ENCODE measurements around the gene RAB13. TPM values are rescaled to one million over a fixed set of nuclear protein-coding genes. Genes with fewer than 3 reads are reported as not detected.
"Not testable (repeated sequence)": the region's sequence is repeated elsewhere in the genome, so short reads cannot be mapped to it uniquely, and the experiment has no call there.

The RAB13 gene
- total RNA-seq: 10 to 100 TPM; 16.6 to 19.0 TPM

DNA sequence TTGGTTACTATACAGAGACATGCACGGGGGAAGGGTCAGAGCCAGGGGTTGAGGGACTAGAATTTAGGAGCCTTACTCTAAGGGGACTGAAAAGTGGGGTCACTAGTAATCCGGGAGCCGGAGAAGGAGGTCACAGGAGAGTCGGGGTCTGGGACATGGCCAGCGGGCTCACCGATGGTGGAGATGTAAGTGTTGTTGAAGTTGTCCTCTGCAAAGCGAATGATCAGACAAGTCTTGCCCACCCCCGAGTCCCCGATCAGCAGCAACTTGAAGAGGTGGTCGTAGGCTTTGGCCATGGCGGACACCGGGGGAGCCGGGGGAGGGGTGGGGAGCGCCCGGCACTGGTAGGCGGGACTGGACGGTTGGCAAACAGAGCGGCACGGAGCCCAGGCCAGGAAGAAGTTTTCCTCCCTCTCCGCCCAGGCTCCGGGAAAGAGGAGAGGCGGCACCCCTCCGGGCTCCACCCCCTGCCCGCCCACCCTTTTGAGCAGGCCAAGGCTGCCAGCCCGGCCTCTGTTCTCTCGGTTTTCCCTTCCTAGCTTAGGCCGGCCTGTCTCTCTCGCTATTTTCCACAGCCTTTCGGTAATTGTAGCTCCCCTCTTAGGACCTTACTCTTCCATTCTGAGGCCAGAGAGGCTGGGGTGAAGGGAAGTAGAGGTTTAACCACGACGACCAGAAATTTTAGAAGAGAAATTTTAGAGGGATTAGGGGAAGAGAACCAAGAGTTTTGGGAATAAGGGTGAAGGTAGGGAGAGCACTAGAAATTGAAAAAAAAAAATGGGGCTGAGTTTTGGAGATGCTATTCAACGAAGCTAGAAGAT, at the start of gene RAB13:
RAB13 (minus strand) TSS at position 399 of the 821 bp plus-strand sequence; CDS start at position 296, 103 bp downstream.
- CTCF ChIA-PET: interaction anchor here (0.6 to 7.7 kb wide), 28 partner anchors 10 to 476 kb away, joined by 3 to 66 read pairs (median 4); partner anchors contain the start of genes CREB3L4, CRTC2, DENND4B and JTB
- peak; percentile 38 for DNase-seq
- no peak for ATAC-seq
- peak within 1 kb of the TSS; percentile 86 for H3K27ac Mint-ChIP-seq
- H3K9me3 Mint-ChIP-seq (ENCODE audit: low read depth): no peaks in the 10 kb centered on the region
- POLR2A ChIA-PET: interaction anchor here (0.6 to 1.3 kb wide), 5 partner anchors 8 to 368 kb away, joined by 3 to 8 read pairs (median 4); partner anchors contain the start of genes CREB3L4 and JTB
- peak within 1 kb of the TSS; percentile 73 for H3K4me3 Mint-ChIP-seq
- no peaks in the 10 kb centered on the region for H3K27me3 Mint-ChIP-seq
- H3K4me1 Mint-ChIP-seq: peaks cover 35% of the 10 kb centered on the region
- peaks cover 7% of the 10 kb centered on the region for H3K36me3 Mint-ChIP-seq (ENCODE audit: low read depth)
- intact Hi-C loops (cut with DNase I, micrococcal nuclease): loop anchor here (1.0 to 5.0 kb wide), 11 partner anchors 9 to 308 kb away; partner anchors contain the start of genes CREB3L4 (in 2 of the 2), DENND4B (in 2 of the 2), JTB (in 1 of the 2) and NPR1 (in 1 of the 2)

DNA sequence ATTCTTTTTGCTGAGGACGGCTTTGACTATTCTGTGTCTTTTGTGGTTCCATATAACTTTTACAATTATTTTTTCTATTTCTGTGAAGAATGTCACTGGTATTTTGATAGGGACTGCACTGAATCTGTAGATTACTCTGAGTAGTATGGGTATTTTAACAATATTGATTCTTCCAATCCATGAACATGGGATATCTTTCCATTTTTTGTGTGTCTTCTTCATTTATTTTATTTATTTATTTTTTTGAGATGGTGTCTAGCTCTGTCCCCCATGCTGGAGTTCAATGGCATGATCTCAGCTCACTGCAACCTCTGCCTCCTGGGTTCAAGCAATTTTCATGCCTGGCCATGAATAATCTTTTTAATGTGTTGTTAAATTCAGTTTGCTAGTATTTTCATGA, 47.6 kb upstream of the RAB13 start:
- H3K27ac Mint-ChIP-seq; ATAC-seq; intact Hi-C loops (cut with DNase I, micrococcal nuclease); CTCF ChIA-PET; H3K4me1 Mint-ChIP-seq; H3K4me3 Mint-ChIP-seq; POLR2A ChIA-PET; H3K9me3 Mint-ChIP-seq (ENCODE audit: low read depth); H3K27me3 Mint-ChIP-seq; DNase-seq; H3K36me3 Mint-ChIP-seq (ENCODE audit: low read depth): not testable (repeated sequence)

DNA sequence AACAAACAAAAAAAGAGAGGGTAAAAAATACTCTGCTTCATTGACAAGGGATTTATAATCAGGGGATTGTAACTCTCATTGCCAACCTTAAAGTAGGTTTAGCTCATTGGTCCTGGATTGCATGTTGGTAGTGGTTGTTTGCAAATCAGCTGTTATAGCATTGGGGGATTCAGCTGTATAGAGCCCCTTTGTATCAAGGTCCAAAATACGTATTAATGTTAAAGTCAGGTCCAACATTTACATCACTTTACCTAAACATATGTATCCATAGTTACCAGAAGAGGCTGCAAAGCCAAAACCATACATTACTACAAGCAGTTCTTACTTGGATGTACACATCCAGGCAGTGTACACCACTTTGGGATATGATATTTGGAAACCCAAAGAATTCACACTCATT, 33.8 kb upstream of the RAB13 start:
- ChIA-PET POLR2A (no interaction called here), CTCF (no interaction called here)
- intact Hi-C loops (cut with DNase I, micrococcal nuclease): no loop called here

DNA sequence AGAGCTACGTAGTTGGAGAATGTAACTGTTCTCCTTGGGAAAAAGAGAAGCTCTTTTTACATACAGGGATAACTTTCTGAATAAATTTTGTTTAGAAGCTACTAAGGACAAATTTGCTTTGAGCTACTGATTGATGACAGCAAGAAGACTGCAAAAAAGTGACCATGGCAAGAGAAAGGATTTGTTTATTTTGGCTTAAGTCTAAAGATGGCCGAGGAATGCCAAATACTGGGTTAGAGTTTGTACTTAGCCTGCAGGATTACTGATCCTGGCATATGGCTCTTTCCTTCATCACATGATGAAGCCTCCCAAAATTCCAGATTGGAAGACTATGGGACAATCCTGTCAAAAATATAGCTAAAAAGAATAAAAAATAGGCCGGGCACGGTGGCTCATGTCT, 33.1 kb upstream of the RAB13 start:
- CTCF ChIA-PET: no interaction called here
- no peak for DNase-seq
- no peak for ATAC-seq
- no peak overlapping the region for H3K27ac Mint-ChIP-seq
- no peaks in the 10 kb centered on the region for H3K27me3 Mint-ChIP-seq
- POLR2A ChIA-PET: no interaction called here
- intact Hi-C loops (cut with DNase I, micrococcal nuclease): no loop called here
- H3K36me3 Mint-ChIP-seq (ENCODE audit: low read depth): no peaks in the 10 kb centered on the region
- H3K4me3 Mint-ChIP-seq: no peak overlapping the region
- no peaks in the 10 kb centered on the region for H3K9me3 Mint-ChIP-seq (ENCODE audit: low read depth)
- H3K4me1 Mint-ChIP-seq: peaks cover 2% of the 10 kb centered on the region

More for the DNA sequence above, 33.8 kb upstream of the RAB13 start:
- H3K4me3 Mint-ChIP-seq: no peak overlapping the region
- no peaks in the 10 kb centered on the region for H3K4me1 Mint-ChIP-seq
- H3K27me3 Mint-ChIP-seq: no peaks in the 10 kb centered on the region
- no peak for DNase-seq
- ATAC-seq: no peak
- no peaks in the 10 kb centered on the region for H3K9me3 Mint-ChIP-seq (ENCODE audit: low read depth)
- H3K27ac Mint-ChIP-seq: no peak overlapping the region
- H3K36me3 Mint-ChIP-seq (ENCODE audit: low read depth): no peaks in the 10 kb centered on the region

DNA sequence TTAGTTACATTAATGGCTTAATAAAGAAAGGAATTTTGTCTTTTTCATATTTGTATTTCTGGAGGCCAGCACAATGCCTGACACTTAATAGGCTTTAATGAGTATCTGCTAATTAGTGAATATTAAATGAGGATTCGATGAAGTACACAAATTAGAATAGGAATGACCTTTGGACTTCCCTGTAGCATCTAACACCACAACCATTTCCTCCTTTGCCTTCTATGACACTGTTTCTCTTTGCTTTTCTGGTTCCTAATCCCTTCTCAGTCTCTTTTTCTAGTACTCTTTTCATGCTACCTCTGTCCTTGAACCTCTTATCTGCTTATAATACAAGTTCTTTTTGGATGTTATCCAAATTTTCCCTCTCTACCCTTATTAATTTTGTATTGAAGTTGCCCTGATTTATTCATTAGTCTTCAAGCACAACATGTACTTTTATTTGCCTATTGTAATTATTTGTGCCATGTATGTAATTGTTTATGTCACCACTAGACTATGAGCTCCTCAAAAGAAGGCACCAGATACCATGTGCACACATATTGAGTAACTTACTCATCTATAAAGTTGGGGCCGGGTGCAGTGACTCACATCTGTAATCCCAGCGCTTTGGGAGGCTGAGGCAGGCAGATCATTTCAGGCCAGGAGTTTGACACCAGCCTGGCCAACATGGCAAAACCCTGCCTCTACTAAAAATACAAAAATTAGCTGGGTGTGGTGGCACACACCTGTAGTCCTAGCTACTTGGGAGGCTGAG, 28.2 kb upstream of the RAB13 start:
- ChIA-PET CTCF (no interaction called here), POLR2A (no interaction called here)
- ATAC-seq (peak; percentile 70), DNase-seq (peak; percentile 38)
- peaks cover 2% of the 10 kb centered on the region for H3K4me1 Mint-ChIP-seq
- intact Hi-C loops (cut with DNase I, micrococcal nuclease): loop anchor here in 1 of 2 experiments (5.0 kb wide), 1 partner anchor 43 kb away; no protein-coding TSS in a partner anchor
- no peaks in the 10 kb centered on the region for H3K36me3 Mint-ChIP-seq (ENCODE audit: low read depth)
- no peak overlapping the region for H3K27ac Mint-ChIP-seq
- no peaks in the 10 kb centered on the region for H3K27me3 Mint-ChIP-seq
- H3K4me3 Mint-ChIP-seq: no peak overlapping the region
- H3K9me3 Mint-ChIP-seq (ENCODE audit: low read depth): no peaks in the 10 kb centered on the region

DNA sequence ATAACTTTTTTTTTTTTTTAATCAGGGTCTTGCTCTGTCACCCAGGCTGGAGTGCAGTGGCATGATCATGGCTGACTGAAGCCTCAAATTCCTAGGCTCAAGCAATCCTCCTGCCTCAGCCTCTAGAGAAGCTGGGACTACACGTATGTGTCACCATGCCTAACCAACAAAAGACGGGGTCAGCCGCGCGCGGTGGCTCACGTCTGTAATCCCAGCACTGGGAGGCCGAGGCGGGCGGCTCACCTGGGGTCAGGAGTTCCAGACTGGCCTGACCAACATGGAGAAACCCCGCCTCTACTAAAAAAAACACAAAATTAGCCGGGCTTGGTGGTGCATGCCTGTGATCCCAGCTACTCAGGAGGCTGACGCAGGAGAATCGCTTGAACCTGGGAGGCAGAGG, 26.4 kb upstream of the RAB13 start:
- H3K36me3 Mint-ChIP-seq (ENCODE audit: low read depth); H3K4me3 Mint-ChIP-seq; POLR2A ChIA-PET; H3K27ac Mint-ChIP-seq; H3K27me3 Mint-ChIP-seq; H3K4me1 Mint-ChIP-seq; H3K9me3 Mint-ChIP-seq (ENCODE audit: low read depth); DNase-seq; ATAC-seq; CTCF ChIA-PET: not testable (repeated sequence)
- intact Hi-C loops (cut with DNase I, micrococcal nuclease): loop anchor here in 1 of 2 experiments (5.0 kb wide), 1 partner anchor 45 kb away; no protein-coding TSS in a partner anchor

DNA sequence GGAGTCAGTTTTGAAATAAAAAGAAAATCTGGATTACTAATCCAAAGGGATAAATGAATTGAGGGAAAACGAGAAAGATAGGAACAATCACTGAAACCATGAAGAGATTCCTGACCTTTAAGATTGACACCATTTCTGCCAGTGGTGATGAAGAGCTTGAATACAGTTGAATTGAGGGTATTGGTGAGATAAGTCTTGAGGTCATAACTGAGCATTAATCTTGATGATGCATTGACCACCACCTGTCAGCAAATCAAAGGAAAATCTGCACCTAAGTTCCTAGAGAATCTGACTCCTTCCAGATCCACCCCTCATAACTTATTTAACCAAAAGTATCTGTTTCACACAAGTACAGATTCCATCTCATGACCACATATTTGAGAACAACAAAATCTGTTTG, 26.0 kb upstream of the RAB13 start:
- H3K27ac Mint-ChIP-seq: no peak overlapping the region
- ChIA-PET POLR2A (interaction anchor here (0.6 kb wide), 1 partner anchor 278 kb away, joined by 3 read pairs; no protein-coding TSS in a partner anchor), CTCF (no interaction called here)
- intact Hi-C loops (cut with DNase I, micrococcal nuclease): loop anchor here in 1 of 2 experiments (5.0 kb wide), 1 partner anchor 45 kb away; no protein-coding TSS in a partner anchor
- peaks cover 2% of the 10 kb centered on the region for H3K4me1 Mint-ChIP-seq
- no peaks in the 10 kb centered on the region for H3K27me3 Mint-ChIP-seq
- DNase-seq (no peak), ATAC-seq (no peak)
- H3K4me3 Mint-ChIP-seq: no peak overlapping the region
- no peaks in the 10 kb centered on the region for H3K9me3 Mint-ChIP-seq (ENCODE audit: low read depth)
- no peaks in the 10 kb centered on the region for H3K36me3 Mint-ChIP-seq (ENCODE audit: low read depth)

DNA sequence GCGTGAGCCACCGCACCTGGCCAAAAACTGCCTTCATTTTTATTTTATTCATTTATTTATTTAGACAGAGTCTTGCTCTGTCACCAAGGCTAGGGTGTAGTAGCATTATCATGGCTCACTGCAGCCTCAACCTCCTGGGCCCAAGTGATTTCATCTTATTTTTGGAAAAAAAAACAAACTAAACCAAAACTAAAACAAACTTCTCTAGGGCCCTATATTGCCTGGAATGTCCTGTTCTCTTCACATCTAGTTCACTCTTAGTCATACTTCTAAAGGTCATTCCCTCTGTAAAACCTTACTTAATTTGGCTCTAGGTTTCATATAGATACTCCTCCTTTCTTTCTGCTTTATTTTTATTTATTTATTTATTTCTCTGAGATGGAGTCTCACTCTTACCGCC, 20.0 kb upstream of the RAB13 start:
- ChIA-PET CTCF (no interaction called here), POLR2A (no interaction called here)
- DNase-seq: no peak
- H3K4me3 Mint-ChIP-seq: no peak overlapping the region
- H3K9me3 Mint-ChIP-seq (ENCODE audit: low read depth): no peaks in the 10 kb centered on the region
- H3K27me3 Mint-ChIP-seq: no peaks in the 10 kb centered on the region
- H3K36me3 Mint-ChIP-seq (ENCODE audit: low read depth): no peaks in the 10 kb centered on the region
- ATAC-seq: no peak
- no peaks in the 10 kb centered on the region for H3K4me1 Mint-ChIP-seq
- intact Hi-C loops (cut with DNase I, micrococcal nuclease): no loop called here
- H3K27ac Mint-ChIP-seq: no peak overlapping the region

DNA sequence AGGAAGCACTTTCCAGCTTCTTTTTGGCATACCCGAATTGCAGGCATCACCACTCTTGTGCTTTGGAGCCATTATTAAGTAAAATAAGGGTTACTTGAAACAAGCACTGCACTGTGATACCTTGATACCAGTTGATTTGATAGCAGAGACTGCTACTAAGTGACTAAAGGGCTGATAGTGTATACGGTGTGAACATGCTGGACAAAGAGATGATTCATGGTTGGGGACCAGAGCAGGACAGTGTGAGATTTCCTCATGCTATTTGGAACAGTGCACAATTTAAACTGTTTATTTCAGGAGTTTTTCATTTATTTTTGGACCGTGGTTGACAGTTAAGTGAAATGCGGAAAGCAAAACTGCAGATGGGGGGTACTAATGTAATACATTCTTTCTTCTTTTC, 14.3 kb upstream of the RAB13 start:
- no peak overlapping the region for H3K4me3 Mint-ChIP-seq
- POLR2A ChIA-PET: interaction anchor here (0.7 kb wide), 1 partner anchor 199 kb away, joined by 3 read pairs; no protein-coding TSS in a partner anchor
- no peak for DNase-seq
- H3K36me3 Mint-ChIP-seq (ENCODE audit: low read depth): peaks cover 6% of the 10 kb centered on the region
- no peaks in the 10 kb centered on the region for H3K4me1 Mint-ChIP-seq
- no peak overlapping the region for H3K27ac Mint-ChIP-seq
- no peak for ATAC-seq
- no peaks in the 10 kb centered on the region for H3K9me3 Mint-ChIP-seq (ENCODE audit: low read depth)
- CTCF ChIA-PET: no interaction called here
- H3K27me3 Mint-ChIP-seq: no peaks in the 10 kb centered on the region
- intact Hi-C loops (cut with DNase I, micrococcal nuclease): no loop called here

DNA sequence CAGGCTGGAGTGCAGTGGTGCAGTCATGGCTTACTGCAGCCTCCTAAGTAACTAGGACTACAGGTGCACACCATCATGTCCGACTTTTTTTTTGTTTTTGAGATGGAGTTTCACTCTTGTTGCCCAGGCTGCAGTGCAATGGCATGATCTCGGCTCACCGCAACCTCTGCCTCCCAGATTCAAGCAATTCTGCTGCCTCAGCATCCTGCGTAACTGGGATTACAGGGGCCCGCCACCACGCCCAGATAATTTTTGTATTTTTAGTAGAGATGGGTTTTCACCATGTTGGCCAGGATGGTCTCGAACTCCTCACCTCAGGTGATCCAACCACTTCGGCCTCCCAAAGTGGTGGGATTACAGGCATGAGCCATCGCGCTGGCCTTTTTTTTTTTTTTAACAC, 10.7 kb upstream of the RAB13 start:
- Mint-ChIP-seq H3K36me3 (ENCODE audit: low read depth) (peaks cover 35% of the 10 kb centered on the region), H3K4me1 (peaks cover 21% of the 10 kb centered on the region)
- H3K9me3 Mint-ChIP-seq (ENCODE audit: low read depth); POLR2A ChIA-PET; H3K4me3 Mint-ChIP-seq; H3K27ac Mint-ChIP-seq; DNase-seq; H3K27me3 Mint-ChIP-seq; ATAC-seq; intact Hi-C loops (cut with DNase I, micrococcal nuclease): not testable (repeated sequence)
- CTCF ChIA-PET: interaction anchor here (1.2 kb wide), 1 partner anchor 321 kb away, joined by 3 read pairs; no protein-coding TSS in a partner anchor

DNA sequence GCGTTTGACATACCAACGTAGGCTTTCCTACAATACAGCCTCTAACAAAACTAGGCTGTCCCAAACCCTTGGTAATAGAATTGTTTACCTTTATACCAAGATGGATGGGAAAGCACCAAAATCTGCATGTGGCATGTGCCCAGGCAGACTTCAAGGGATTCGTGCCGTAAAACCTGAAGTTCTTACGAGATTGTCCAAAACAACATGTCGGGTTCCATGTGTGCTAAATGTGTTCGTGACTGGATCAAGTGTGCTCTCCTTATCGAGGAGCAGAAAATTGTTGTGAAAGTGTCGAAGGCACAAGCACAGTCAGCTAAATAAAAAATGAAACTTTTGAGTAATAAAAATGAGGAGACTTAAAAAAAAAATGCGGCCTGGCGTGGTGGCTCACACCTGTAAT, 9.5 kb upstream of the RAB13 start:
- intact Hi-C loops (cut with DNase I, micrococcal nuclease): no loop called here
- Mint-ChIP-seq H3K27me3 (no peaks in the 10 kb centered on the region), H3K27ac (no peak overlapping the region), H3K36me3 (ENCODE audit: low read depth) (peaks cover 48% of the 10 kb centered on the region), H3K4me3 (no peak overlapping the region), H3K4me1 (peaks cover 26% of the 10 kb centered on the region), H3K9me3 (ENCODE audit: low read depth) (no peaks in the 10 kb centered on the region)
- CTCF ChIA-PET: interaction anchor here (0.8 kb wide), 3 partner anchors 11 to 177 kb away, joined by 3 to 4 read pairs (median 3); no protein-coding TSS in a partner anchor
- POLR2A ChIA-PET: interaction anchor here (0.7 kb wide), 1 partner anchor 21 kb away, joined by 4 read pairs; no protein-coding TSS in a partner anchor
- ATAC-seq (no peak), DNase-seq (no peak)

All from activated CD4-positive, alpha-beta T cell treated with anti-CD3 and anti-CD28 coated beads for 36 hours (primary cell).